Nucleus accumbens (tissue), 56 donors: Measurements from ENCODE around the gene PCDHGA10.
"Not testable (repeated sequence)": the region's sequence is repeated elsewhere in the genome, so short reads cannot be mapped to it uniquely, and the experiment has no call there.

ENCODE experiments used
- DNase-seq, 56 donors: peaks; one replicate each; lab custom pipeline; 2025; lab: John Stamatoyannopoulos, UW

Gene PCDHGA10

DNA sequence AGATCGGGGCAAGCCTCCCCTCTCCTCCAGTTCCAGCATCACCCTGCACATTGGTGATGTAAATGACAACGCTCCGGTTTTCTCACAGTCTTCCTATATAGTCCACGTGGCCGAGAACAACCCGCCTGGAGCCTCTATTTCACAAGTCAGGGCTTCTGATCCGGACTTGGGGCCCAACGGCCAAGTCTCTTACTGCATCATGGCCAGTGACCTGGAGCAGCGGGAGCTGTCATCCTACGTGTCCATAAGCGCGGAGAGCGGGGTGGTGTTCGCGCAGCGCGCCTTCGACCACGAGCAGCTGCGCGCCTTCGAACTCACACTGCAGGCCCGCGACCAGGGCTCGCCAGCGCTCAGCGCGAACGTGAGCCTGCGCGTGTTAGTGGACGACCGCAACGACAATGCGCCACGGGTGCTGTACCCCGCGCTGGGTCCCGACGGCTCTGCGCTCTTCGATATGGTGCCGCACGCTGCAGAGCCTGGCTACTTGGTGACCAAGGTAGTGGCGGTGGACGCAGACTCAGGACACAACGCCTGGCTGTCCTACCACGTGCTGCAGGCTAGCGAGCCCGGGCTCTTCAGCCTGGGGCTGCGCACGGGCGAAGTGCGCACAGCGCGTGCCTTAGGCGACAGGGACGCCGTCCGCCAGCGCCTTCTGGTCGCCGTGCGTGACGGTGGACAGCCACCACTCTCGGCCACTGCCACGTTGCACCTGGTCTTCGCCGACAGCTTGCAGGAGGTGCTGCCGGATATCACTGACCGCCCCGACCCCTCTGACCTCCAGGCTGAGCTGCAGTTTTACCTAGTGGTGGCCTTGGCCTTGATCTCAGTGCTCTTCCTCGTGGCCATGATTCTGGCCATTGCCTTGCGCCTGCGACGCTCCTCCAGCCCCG lies 23.4 kb upstream of the PCDHGA10 start:
- DNase-seq, result no peak

DNA sequence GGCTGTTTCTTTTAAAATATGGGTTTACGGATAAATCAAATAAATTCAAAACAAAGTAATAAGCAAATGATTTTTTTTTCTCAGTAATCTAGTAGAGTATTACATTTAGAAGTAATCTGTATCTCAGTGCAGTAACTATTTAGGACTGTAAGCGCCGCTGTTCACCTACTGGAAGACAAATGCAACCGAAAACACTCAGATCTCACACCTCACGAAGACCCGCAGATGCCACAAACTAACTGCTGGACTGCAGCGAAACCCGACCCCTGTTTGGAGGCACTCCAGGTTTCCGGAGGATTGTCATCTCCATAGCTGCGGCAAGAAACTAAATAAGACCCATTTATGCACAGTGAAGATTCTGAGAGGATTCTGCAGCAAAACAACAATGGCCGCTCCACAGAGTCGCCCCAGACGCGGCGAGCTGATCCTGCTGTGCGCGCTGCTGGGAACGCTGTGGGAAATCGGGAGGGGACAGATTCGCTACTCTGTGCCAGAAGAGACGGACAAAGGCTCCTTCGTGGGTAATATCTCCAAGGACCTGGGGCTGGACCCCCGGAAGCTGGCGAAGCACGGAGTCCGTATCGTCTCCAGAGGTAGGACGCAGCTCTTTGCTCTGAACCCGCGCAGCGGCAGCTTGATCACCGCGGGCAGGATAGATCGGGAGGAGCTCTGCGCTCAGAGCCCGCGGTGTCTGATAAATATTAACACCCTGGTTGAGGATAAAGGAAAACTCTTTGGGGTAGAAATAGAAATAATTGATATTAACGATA lies 20.2 kb upstream of the PCDHGA10 start, which contains the start of gene PCDHGA8:
PCDHGA8 (plus strand) TSS at position 205 of the 770 bp plus-strand sequence; CDS start at position 386, 181 bp downstream.
- no peak for DNase-seq

DNA sequence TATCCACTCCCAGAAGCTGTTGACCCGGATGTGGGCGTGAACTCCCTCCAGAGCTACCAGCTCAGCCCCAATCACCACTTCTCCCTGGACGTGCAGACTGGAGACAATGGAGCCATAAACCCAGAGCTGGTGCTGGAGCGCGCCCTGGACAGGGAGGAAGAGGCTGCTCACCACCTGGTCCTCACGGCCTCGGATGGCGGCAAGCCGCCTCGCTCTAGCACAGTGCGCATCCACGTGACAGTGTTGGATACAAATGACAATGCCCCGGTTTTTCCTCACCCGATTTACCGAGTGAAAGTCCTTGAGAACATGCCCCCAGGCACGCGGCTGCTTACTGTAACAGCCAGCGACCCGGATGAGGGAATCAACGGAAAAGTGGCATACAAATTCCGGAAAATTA lies 19.5 kb upstream of the PCDHGA10 start:
- no peak for DNase-seq

- not testable (repeated sequence) for DNase-seq
These were observed 18.2 kb upstream of the PCDHGA10 start for GRCh38 chr5:141394401-141395187.

DNA sequence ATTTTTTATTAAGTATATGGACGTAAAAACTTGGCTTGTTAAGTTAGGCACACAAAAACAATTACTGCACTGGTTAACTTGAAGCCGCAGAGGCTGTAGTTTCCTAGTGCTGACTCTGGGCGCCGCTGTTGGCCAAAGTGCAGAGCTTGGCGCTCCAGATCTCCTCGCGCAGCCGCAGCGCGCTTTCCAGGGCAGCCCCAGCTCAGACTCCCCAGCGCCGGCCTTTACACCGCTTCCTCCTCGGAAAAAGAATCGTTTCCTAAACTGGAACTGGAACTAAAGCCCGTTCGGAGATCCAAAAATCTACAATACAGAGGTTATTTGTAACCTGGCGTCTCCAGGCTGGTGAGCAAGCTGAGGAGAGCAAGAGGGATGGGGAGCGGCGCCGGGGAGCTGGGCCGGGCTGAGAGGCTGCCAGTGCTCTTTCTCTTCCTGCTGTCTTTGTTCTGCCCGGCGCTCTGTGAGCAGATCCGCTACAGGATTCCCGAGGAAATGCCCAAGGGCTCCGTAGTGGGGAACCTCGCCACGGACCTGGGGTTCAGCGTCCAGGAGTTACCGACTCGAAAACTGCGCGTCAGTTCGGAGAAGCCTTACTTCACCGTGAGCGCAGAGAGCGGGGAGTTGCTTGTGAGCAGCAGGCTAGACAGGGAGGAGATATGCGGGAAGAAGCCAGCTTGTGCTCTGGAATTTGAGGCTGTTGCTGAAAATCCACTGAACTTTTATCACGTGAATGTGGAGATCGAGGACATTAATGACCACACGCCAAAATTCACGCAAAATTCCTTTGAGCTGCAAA lies 14.8 kb upstream of the PCDHGA10 start, which contains the start of gene PCDHGB5:
PCDHGB5 (plus strand) TSS at position 192 of the 796 bp plus-strand sequence; CDS start at position 373, 181 bp downstream.
- DNase-seq, result peak in 3 of 56 donors; percentile 19 to 31 (median 22)

GRCh38 chr5:141398608-141399007 lies 14.2 kb upstream of the PCDHGA10 start:
- DNase-seq, result no peak

- no peak for DNase-seq
These were observed 13.1 kb upstream of the PCDHGA10 start for GRCh38 chr5:141399555-141400258.

GRCh38 chr5:141402553-141403243 lies 10.1 kb upstream of the PCDHGA10 start, which contains the start of gene PCDHGA9:
Gene PCDHGA9 (plus strand): TSS chr5:141402778. CDS start chr5:141402953, 175 bp downstream.
- peak in 1 of 56 donors; percentile 23 for DNase-seq

DNA sequence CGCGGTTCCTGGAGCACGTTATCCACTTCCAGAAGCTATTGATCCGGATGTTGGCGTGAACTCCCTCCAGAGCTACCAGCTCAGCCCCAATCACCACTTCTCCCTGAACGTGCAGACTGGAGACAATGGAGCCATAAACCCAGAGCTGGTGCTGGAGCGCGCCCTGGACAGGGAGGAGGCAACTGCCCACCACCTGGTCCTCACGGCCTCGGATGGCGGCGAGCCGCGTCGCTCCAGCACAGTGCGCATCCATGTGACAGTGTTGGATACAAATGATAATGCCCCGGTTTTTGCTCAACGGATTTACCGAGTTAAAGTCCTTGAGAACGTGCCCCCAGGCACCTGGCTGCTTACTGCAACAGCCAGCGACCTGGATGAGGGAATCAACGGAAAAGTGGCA lies 9.4 kb upstream of the PCDHGA10 start:
- DNase-seq, result no peak

DNA sequence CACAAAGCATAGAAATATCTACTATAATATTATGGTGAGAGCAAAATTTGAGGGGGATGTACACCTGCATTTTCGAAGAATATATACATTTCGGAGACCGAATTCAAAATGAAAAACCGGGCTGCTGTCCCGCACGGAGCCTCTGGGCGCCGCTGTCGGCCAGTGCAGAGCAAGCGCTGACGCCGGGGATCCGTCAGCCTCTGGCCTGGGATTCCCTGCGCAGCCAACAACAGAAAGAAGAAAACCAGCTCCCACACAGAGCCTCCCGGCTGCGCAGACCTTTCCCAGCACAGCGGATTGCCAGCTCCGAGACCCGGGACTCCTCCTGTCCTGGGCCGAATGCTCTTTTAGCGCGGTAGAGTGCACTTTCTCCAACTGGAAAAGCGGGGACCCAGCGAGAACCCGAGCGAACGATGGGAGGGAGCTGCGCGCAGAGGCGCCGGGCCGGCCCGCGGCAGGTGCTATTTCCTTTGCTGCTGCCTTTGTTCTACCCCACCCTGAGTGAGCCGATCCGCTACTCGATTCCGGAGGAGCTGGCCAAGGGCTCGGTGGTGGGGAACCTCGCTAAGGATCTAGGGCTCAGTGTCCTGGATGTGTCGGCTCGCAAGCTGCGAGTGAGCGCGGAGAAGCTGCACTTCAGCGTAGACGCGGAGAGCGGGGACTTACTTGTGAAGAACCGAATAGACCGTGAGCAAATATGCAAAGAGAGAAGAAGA lies 4.8 kb upstream of the PCDHGA10 start, which contains the start of gene PCDHGB6:
PCDHGB6 (plus strand) TSS at position 232 of the 716 bp plus-strand sequence; CDS start at position 414, 182 bp downstream.
- peak in 2 of 56 donors; percentile 19 for DNase-seq

DNA sequence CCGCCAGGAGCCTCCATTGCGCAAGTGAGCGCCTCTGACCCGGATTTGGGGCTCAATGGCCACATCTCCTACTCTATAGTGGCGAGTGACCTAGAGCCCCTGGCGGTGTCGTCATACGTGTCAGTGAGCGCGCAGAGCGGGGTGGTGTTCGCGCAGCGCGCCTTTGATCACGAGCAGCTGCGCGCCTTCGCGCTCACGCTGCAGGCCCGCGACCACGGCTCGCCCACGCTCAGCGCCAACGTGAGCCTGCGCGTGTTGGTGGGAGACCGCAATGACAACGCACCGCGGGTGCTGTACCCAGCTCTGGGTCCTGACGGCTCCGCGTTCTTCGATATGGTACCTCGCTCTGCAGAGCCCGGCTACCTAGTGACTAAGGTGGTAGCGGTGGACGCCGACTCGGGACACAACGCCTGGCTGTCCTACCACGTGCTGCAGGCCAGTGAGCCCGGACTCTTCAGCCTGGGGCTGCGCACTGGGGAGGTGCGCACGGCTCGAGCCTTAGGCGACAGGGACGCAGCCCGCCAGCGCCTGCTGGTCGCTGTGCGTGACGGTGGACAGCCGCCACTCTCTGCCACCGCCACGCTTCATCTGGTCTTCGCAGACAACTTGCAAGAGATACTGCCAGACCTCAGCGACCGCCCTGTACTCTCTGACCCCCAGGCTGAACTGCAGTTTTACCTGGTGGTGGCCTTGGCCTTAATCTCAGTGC lies 3.0 kb upstream of the PCDHGA10 start:
- no peak for DNase-seq

GRCh38 chr5:141411575-141411974 lies 1.2 kb upstream of the PCDHGA10 start:
- no peak for DNase-seq

DNA sequence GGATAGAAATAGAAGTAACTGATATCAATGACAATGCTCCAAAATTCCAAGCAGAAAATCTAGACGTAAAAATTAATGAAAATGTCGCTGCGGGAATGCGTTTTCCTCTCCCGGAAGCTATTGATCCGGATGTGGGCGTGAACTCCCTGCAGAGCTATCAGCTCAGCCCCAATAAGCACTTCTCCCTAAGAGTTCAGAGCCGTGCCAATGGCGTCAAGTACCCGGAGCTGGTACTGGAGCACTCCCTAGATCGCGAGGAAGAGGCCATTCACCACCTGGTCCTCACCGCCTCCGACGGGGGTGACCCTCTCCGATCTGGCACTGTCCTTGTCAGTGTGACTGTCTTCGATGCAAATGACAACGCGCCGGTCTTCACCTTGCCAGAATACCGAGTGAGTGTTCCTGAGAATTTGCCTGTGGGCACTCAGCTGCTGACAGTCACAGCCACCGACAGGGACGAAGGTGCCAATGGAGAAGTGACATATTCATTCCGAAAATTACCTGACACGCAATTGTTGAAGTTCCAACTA lies 818 bp downstream of the PCDHGA10 start:
- no peak for DNase-seq

DNA sequence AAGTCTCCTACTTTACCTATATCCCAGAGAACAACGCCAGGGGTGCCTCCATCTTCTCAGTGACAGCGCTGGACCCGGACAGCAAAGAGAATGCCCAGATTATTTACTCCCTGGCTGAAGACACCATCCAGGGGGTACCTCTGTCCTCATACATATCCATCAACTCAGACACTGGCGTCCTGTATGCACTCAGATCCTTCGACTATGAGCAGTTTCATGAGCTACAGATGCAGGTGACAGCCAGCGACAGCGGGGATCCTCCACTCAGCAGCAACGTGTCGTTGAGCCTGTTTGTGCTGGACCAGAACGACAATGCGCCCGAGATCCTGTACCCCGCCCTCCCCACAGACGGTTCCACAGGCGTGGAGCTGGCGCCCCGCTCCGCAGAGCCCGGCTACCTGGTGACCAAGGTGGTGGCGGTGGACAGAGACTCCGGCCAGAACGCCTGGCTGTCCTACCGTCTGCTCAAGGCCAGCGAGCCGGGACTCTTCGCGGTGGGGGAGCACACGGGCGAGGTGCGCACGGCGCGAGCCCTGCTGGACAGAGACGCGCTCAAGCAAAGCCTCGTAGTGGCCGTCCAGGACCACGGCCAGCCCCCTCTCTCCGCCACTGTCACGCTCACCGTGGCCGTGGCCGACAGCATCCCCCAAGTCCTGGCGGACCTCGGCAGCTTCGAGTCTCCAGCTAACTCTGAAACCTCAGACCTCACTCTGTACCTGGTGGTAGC lies 1.9 kb downstream of the PCDHGA10 start:
- DNase-seq, result not testable (repeated sequence)

DNA sequence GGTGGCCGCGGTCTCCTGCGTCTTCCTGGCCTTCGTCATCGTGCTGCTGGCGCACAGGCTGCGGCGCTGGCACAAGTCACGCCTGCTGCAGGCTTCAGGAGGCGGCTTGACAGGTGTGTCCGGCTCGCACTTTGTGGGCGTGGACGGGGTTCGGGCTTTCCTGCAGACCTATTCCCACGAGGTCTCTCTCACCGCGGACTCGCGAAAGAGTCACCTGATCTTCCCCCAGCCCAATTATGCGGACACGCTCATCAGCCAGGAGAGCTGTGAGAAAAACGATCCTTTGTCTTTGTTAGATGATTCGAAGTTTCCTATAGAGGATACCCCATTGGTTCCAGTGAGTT lies 2.5 kb downstream of the PCDHGA10 start:
- not testable (repeated sequence) for DNase-seq
